ENCODE data around the gene TRAF6.
"Not testable (repeated sequence)": the region's sequence is repeated elsewhere in the genome, so short reads cannot be mapped to it uniquely, and the experiment has no call there.

TRAF6 gene

GRCh38 chr11:36509694-36510593, at the start of gene TRAF6:
TSS of gene TRAF6 (minus strand) at chr11:36510272. CDS start at chr11:36501515, 8,757 bp downstream.
- Histone ChIP-seq H3K27me3 (replicated peaks; ENCODE audit: control insufficient read depth, insufficient read depth, low read length) (no peaks in the 10 kb centered on the region), H3K4me3 (replicated peaks; ENCODE audit: low read depth, low read length) (peak within 1 kb of the TSS; percentile 96), H3K36me3 (ENCODE audit: control insufficient read depth, insufficient read depth, low read length) (no peaks in the 10 kb centered on the region)
- DNase-seq (ENCODE audit: extremely low read depth, insufficient read length) = peak; percentile 90
- peak; percentile 82 for TF ChIP-seq CTCF (IDR thresholded peaks at IDR 0.05; ENCODE audit: insufficient read depth, low read length, poor library complexity, severe bottlenecking)

GRCh38 chr11:36558571-36559413, 48.7 kb upstream of the TRAF6 start:
- Histone ChIP-seq H3K36me3 (ENCODE audit: control insufficient read depth, insufficient read depth, low read length) (no peaks in the 10 kb centered on the region), H3K4me3 (replicated peaks; ENCODE audit: low read depth, low read length) (0 out of 2 replicates have a peak overlapping the region, but pooled peaks have one; percentile 11), H3K27me3 (replicated peaks; ENCODE audit: control insufficient read depth, insufficient read depth, low read length) (no peaks in the 10 kb centered on the region; the same call in 1 of the 2 replicates)
- no peak for DNase-seq (ENCODE audit: extremely low read depth, insufficient read length)
- TF ChIP-seq CTCF (IDR thresholded peaks at IDR 0.05; ENCODE audit: insufficient read depth, low read length, poor library complexity, severe bottlenecking) = no peak

- no peaks in the 10 kb centered on the region; the same call in 1 of the 2 replicates for H3K27me3 ChIP-seq (replicated peaks; ENCODE audit: control insufficient read depth, insufficient read depth, low read length)
- TF ChIP-seq CTCF (IDR thresholded peaks at IDR 0.05; ENCODE audit: insufficient read depth, low read length, poor library complexity, severe bottlenecking) = no peak
- no peak overlapping the region for H3K4me3 ChIP-seq (replicated peaks; ENCODE audit: low read depth, low read length)
- no peaks in the 10 kb centered on the region for H3K36me3 ChIP-seq (ENCODE audit: control insufficient read depth, insufficient read depth, low read length)
- no peak for DNase-seq (ENCODE audit: extremely low read depth, insufficient read length)
These were observed 47.9 kb upstream of the TRAF6 start for GRCh38 chr11:36557991-36558390.

GRCh38 chr11:36557390-36557789, 47.3 kb upstream of the TRAF6 start:
- not testable (repeated sequence) for H3K4me3 ChIP-seq (replicated peaks; ENCODE audit: low read depth, low read length); H3K27me3 ChIP-seq (replicated peaks; ENCODE audit: control insufficient read depth, insufficient read depth, low read length); H3K36me3 ChIP-seq (ENCODE audit: control insufficient read depth, insufficient read depth, low read length); DNase-seq (ENCODE audit: extremely low read depth, insufficient read length)

GRCh38 chr11:36550385-36551115, 40.5 kb upstream of the TRAF6 start:
- Histone ChIP-seq H3K4me3 (replicated peaks; ENCODE audit: low read depth, low read length) (no peak overlapping the region), H3K27me3 (replicated peaks; ENCODE audit: control insufficient read depth, insufficient read depth, low read length) (no peaks in the 10 kb centered on the region), H3K36me3 (ENCODE audit: control insufficient read depth, insufficient read depth, low read length) (no peaks in the 10 kb centered on the region)
- no peak for TF ChIP-seq CTCF (IDR thresholded peaks at IDR 0.05; ENCODE audit: insufficient read depth, low read length, poor library complexity, severe bottlenecking)
- no peak for DNase-seq (ENCODE audit: extremely low read depth, insufficient read length)
